Esophagus squamous epithelium (tissue), 4 donors: ENCODE results near the gene ZNF862.

Source experiments
- CTCF ChIP-seq, 6 experiments: fragments of 450-650 bp in 4 of 6; fragments of 200-600 bp in 2 of 6; sonication (generic) in 2 of 6; IDR thresholded peaks; one replicate each; pipeline ENCODE4 v1.5.1; 2016 to 2019; ENCODE audit warnings: antibody characterized with exemption in 6 of 6, mild to moderate bottlenecking in 4 of 6, moderate library complexity in 4 of 6
- POLR2A ChIP-seq, 4 donors: fragments of 450-650 bp; IDR thresholded peaks; one replicate each; pipeline ENCODE4 v1.6.1; 2017; ENCODE audit warnings: antibody characterized with exemption in 4 of 4, mild to moderate bottlenecking in 4 of 4, moderate library complexity in 3 of 4

GRCh38 chr7:149818536-149818840, 19.7 kb upstream of the ZNF862 start:
- TF ChIP-seq POLR2A (IDR thresholded peaks at IDR 0.05) (no peak), CTCF (IDR thresholded peaks at IDR 0.05) (no peak)
